Activated T-helper 2 cell treated with anti-CD3 and anti-CD28 coated beads, Interferon-gamma antibody, Interleukin-2, Interleukin-4, amounts not matched to agents 10 μg/mL and 5 μg/mL and 100 μg/mL, durations not matched to agents 14 hours and 24 hours and 36 hours (primary cell): ENCODE results near the gene NOS3. TPM values are rescaled to one million over a fixed set of nuclear protein-coding genes. Genes with fewer than 3 reads are reported as not detected.

Source experiments
- DNase-seq: peaks from one replicate; pipeline ENCODE4 v3.0.0; 2021; ENCODE audit warnings: low spot score
- H3K27ac Mint-ChIP-seq: one replicate; pipeline ENCODE4 v1.8.0; 2021; ENCODE audit warnings: mixed read lengths
- H3K27me3 Mint-ChIP-seq: one replicate; pipeline ENCODE4 v1.8.0; 2021; ENCODE audit warnings: low read depth, mixed read lengths
- H3K36me3 Mint-ChIP-seq: one replicate; pipeline ENCODE4 v1.8.0; 2021; ENCODE audit warnings: low read depth, mixed read lengths
- H3K4me1 Mint-ChIP-seq: one replicate; pipeline ENCODE4 v1.8.0; 2021; ENCODE audit warnings: low read depth, mixed read lengths
- H3K4me3 Mint-ChIP-seq: one replicate; pipeline ENCODE4 v1.8.0; 2021; ENCODE audit warnings: low read depth, mild to moderate bottlenecking, moderate library complexity, mixed read lengths
- H3K9me3 Mint-ChIP-seq: one replicate; pipeline ENCODE4 v1.8.0; 2021; ENCODE audit warnings: mixed read lengths
- intact Hi-C: fragments of 100-400 bp; cut with micrococcal nuclease; formaldehyde crosslinking; loops from one replicate; pipeline ENCODE4 v1.15.1; 2023
- total RNA-seq: library from RNA; stranded (reverse); gene quantifications from 2 replicates; pipeline ENCODE4 v1.2.3, GENCODE V29; 2022

The NOS3 gene
- total RNA-seq, 1 donor from 2014 or later, result 9.8 TPM

- peaks cover 19% of the 10 kb centered on the region for H3K4me1 Mint-ChIP-seq
- DNase-seq, result no peak
- peaks cover 31% of the 10 kb centered on the region for H3K27me3 Mint-ChIP-seq
- no peak overlapping the region for H3K27ac Mint-ChIP-seq
- no peaks in the 10 kb centered on the region for H3K9me3 Mint-ChIP-seq
- intact Hi-C loops, result no loop called here
- no peaks in the 10 kb centered on the region for H3K36me3 Mint-ChIP-seq
- peak overlapping the region; percentile 68 for H3K4me3 Mint-ChIP-seq
Observed at GRCh38 chr7:150973571-150974451, 17.0 kb upstream of the NOS3 start.

- Mint-ChIP-seq H3K27ac (no peak overlapping the region), H3K4me3 (peak overlapping the region; percentile 79), H3K4me1 (peaks cover 22% of the 10 kb centered on the region), H3K9me3 (no peaks in the 10 kb centered on the region), H3K36me3 (no peaks in the 10 kb centered on the region), H3K27me3 (peaks cover 36% of the 10 kb centered on the region)
- intact Hi-C loops, result loop anchor here (5.0 kb wide), 1 partner anchor 38 kb away; no protein-coding TSS in a partner anchor
- peak; percentile 66 for DNase-seq
Observed at GRCh38 chr7:150974468-150975391, 16.1 kb upstream of the NOS3 start.

GRCh38 chr7:150975536-150976319 lies 15.1 kb upstream of the NOS3 start:
- DNase-seq, result no peak
- Mint-ChIP-seq H3K27ac (no peak overlapping the region), H3K4me3 (peak overlapping the region; percentile 60), H3K27me3 (peaks cover 44% of the 10 kb centered on the region), H3K36me3 (no peaks in the 10 kb centered on the region), H3K4me1 (peaks cover 22% of the 10 kb centered on the region), H3K9me3 (no peaks in the 10 kb centered on the region)
- intact Hi-C loops, result loop anchor here (5.0 kb wide), 1 partner anchor 37 kb away; no protein-coding TSS in a partner anchor

GRCh38 chr7:150976529-150977381 lies 14.1 kb upstream of the NOS3 start:
- Mint-ChIP-seq H3K36me3 (no peaks in the 10 kb centered on the region), H3K27ac (no peak overlapping the region), H3K27me3 (peaks cover 54% of the 10 kb centered on the region), H3K9me3 (no peaks in the 10 kb centered on the region), H3K4me3 (peak overlapping the region; percentile 75), H3K4me1 (peaks cover 22% of the 10 kb centered on the region)
- intact Hi-C loops, result loop anchor here (5.0 kb wide), 1 partner anchor 36 kb away; no protein-coding TSS in a partner anchor
- no peak for DNase-seq

DNA sequence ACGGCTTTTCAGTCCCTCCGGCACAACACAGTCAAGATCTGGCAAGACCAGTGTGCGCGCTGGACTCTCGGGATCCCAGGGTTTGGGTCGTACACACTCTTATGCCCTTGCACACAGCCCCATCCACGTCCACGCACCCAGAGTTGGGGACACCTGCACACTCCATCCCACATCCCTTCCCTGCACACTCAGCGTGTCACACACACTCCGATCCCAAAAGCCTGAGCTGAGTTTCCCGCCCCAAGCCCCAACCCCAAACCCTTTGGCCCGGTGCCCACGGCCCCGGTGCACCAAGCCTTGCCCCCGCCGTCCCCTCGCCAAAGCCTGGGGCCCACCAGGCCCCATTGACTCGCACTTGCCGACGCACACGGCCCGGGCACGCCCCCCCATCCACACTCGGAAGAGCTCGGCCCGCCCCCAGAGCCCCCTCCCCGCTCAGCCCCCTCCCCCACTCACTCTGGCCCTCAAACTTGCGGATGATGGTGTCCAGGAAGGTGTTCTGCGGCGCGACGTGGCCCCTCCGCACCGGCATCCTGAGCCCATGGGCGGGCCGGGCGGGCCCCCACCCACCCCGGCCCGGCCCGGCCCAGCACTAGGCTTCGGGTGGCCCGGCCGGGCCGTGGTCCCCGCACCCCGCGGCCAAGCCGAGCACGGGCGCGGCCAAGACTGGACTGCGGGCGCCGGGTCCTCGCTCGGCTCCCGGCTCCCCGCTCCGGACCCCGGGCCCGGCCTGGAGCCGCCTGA lies 13.3 kb upstream of the NOS3 start:
- H3K9me3 Mint-ChIP-seq, result no peaks in the 10 kb centered on the region
- no peak for DNase-seq
- intact Hi-C loops, result loop anchor here (5.0 kb wide), 1 partner anchor 35 kb away; no protein-coding TSS in a partner anchor
- H3K4me1 Mint-ChIP-seq, result peaks cover 22% of the 10 kb centered on the region
- no peak overlapping the region for H3K27ac Mint-ChIP-seq
- H3K27me3 Mint-ChIP-seq, result peaks cover 57% of the 10 kb centered on the region
- no peaks in the 10 kb centered on the region for H3K36me3 Mint-ChIP-seq
- peak overlapping the region; percentile 75 for H3K4me3 Mint-ChIP-seq

- H3K4me1 Mint-ChIP-seq, result peaks cover 22% of the 10 kb centered on the region
- H3K27me3 Mint-ChIP-seq, result peaks cover 56% of the 10 kb centered on the region
- H3K36me3 Mint-ChIP-seq, result no peaks in the 10 kb centered on the region
- peak within 1 kb of the TSS; percentile 75 for H3K4me3 Mint-ChIP-seq
- no peaks in the 10 kb centered on the region for H3K9me3 Mint-ChIP-seq
- H3K27ac Mint-ChIP-seq, result no peak within 1 kb of the TSS
- intact Hi-C loops, result loop anchor here (5.0 kb wide), 1 partner anchor 34 kb away; no protein-coding TSS in a partner anchor
- no peak for DNase-seq
Observed at GRCh38 chr7:150978126-150978789, 12.6 kb upstream of the NOS3 start, which contains the start of gene KCNH2. Gene KCNH2 (minus strand): TSS chr7:150978321. CDS start chr7:150977913, 408 bp downstream.

- Mint-ChIP-seq H3K36me3 (no peaks in the 10 kb centered on the region), H3K27ac (no peak overlapping the region), H3K9me3 (no peaks in the 10 kb centered on the region), H3K4me1 (peaks cover 19% of the 10 kb centered on the region), H3K27me3 (peaks cover 55% of the 10 kb centered on the region), H3K4me3 (no peak overlapping the region)
- no peak for DNase-seq
- intact Hi-C loops, result loop anchor here (5.0 kb wide), 1 partner anchor 32 kb away; no protein-coding TSS in a partner anchor
Observed at GRCh38 chr7:150979713-150980390, 11.0 kb upstream of the NOS3 start.

DNA sequence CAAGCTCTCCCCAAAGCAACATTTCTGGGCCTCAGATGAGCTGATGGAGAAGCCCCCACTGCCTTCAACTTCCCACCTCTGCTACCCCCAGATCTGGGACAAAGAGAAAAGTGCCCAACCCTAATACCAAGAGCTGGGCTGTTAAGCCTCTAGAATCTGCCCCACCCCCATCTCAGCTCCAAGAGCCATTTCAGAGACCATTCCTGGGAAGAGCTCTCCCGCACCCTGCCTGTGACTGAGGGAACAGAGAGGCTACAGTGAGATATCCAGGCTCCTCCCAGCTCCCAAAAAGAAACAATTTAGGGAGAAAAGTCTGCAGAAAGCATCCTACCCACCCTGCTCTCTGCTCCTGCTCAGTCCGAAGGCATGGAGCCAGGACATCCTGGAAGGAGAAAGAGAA lies 10.2 kb upstream of the NOS3 start:
- peaks cover 14% of the 10 kb centered on the region for H3K4me1 Mint-ChIP-seq
- DNase-seq, result no peak
- H3K4me3 Mint-ChIP-seq, result no peak overlapping the region
- H3K9me3 Mint-ChIP-seq, result no peaks in the 10 kb centered on the region
- peaks cover 55% of the 10 kb centered on the region for H3K27me3 Mint-ChIP-seq
- intact Hi-C loops, result no loop called here
- H3K27ac Mint-ChIP-seq, result no peak overlapping the region
- H3K36me3 Mint-ChIP-seq, result no peaks in the 10 kb centered on the region

DNA sequence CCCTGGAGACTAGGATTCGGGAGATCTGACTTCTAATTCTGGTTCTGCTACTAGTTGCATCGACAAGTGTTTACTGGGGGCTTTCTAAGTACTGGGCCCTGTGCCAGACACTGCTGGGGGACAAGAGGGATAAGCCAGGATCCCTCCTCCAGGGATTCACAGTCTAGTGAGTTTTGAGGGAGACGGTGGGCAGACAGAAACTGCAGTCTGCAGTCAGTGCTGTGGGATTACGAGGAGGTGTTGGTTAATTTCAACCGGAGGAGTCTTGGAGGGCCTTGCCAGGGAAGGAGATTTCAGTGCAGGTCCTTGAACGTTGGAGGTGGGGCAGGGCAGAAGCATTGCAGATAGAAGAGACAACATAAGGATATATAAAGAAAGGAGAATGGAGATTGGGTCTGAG lies 9.2 kb upstream of the NOS3 start:
- H3K27me3 Mint-ChIP-seq, result peaks cover 55% of the 10 kb centered on the region

GRCh38 chr7:150982351-150982750 lies 8.5 kb upstream of the NOS3 start:
- no peak overlapping the region for H3K4me3 Mint-ChIP-seq
- DNase-seq, result no peak
- intact Hi-C loops, result no loop called here
- H3K27me3 Mint-ChIP-seq, result peaks cover 48% of the 10 kb centered on the region
- peaks cover 13% of the 10 kb centered on the region for H3K4me1 Mint-ChIP-seq
- no peak overlapping the region for H3K27ac Mint-ChIP-seq
- no peaks in the 10 kb centered on the region for H3K9me3 Mint-ChIP-seq
- H3K36me3 Mint-ChIP-seq, result no peaks in the 10 kb centered on the region

More for the DNA sequence above, 9.2 kb upstream of the NOS3 start:
- H3K4me1 Mint-ChIP-seq, result peaks cover 18% of the 10 kb centered on the region
- no peak for DNase-seq
- H3K36me3 Mint-ChIP-seq, result no peaks in the 10 kb centered on the region
- H3K4me3 Mint-ChIP-seq, result no peak overlapping the region
- no peaks in the 10 kb centered on the region for H3K9me3 Mint-ChIP-seq
- no peak overlapping the region for H3K27ac Mint-ChIP-seq
- intact Hi-C loops, result no loop called here
